NCI-H82 (cell line): ENCODE data around the gene JADE2.
A peak's percentile ranks its signal among the peaks of the same experiment; 100 is the strongest.
"Not testable (repeated sequence)": the region's sequence is repeated elsewhere in the genome, so short reads cannot be mapped to it uniquely, and the experiment has no call there.

Source experiments
- DNase-seq: peaks from one replicate; lab custom pipeline; 2025; lab: John Stamatoyannopoulos, UW

The JADE2 gene

GRCh38 chr5:134552301-134552700 lies 26.8 kb downstream of the JADE2 start:
- DNase-seq, result no peak

GRCh38 chr5:134552716-134553115 lies 27.2 kb downstream of the JADE2 start:
- DNase-seq, result not testable (repeated sequence)

GRCh38 chr5:134553821-134554267 lies 28.4 kb downstream of the JADE2 start:
- peak; percentile 7 for DNase-seq

GRCh38 chr5:134554319-134555222 lies 29.1 kb downstream of the JADE2 start:
- no peak for DNase-seq

GRCh38 chr5:134555223-134555889 lies 29.9 kb downstream of the JADE2 start:
- no peak for DNase-seq

- DNase-seq, result peak; percentile 56
These were observed 30.4 kb downstream of the JADE2 start for GRCh38 chr5:134555890-134556311.

- not testable (repeated sequence) for DNase-seq
These were observed 31.1 kb downstream of the JADE2 start for GRCh38 chr5:134556588-134556987.

GRCh38 chr5:134556994-134557393 lies 31.5 kb downstream of the JADE2 start:
- no peak for DNase-seq

- DNase-seq, result no peak
These were observed 34.2 kb downstream of the JADE2 start for GRCh38 chr5:134559672-134560071.

- DNase-seq, result no peak
These were observed 35.2 kb downstream of the JADE2 start for GRCh38 chr5:134560698-134561097.

GRCh38 chr5:134561871-134562296 lies 36.4 kb downstream of the JADE2 start:
- peak; percentile 39 for DNase-seq

GRCh38 chr5:134563221-134563620 lies 37.8 kb downstream of the JADE2 start:
- no peak for DNase-seq

- DNase-seq, result no peak
These were observed 38.5 kb downstream of the JADE2 start for GRCh38 chr5:134563962-134564361.

- DNase-seq, result no peak
These were observed 38.9 kb downstream of the JADE2 start for GRCh38 chr5:134564396-134564795.

GRCh38 chr5:134565791-134566740 lies 40.6 kb downstream of the JADE2 start:
- DNase-seq, result no peak

GRCh38 chr5:134566741-134567221 lies 41.3 kb downstream of the JADE2 start:
- no peak for DNase-seq

- no peak for DNase-seq
These were observed 42.3 kb downstream of the JADE2 start for GRCh38 chr5:134567641-134568336.

GRCh38 chr5:134568337-134568700 lies 42.8 kb downstream of the JADE2 start:
- DNase-seq, result no peak

- no peak for DNase-seq
These were observed 43.6 kb downstream of the JADE2 start for GRCh38 chr5:134568761-134569695.

- DNase-seq, result no peak
These were observed 44.4 kb downstream of the JADE2 start for GRCh38 chr5:134569758-134570364.
